ENCODE results near the gene HMGXB4.

DNA sequence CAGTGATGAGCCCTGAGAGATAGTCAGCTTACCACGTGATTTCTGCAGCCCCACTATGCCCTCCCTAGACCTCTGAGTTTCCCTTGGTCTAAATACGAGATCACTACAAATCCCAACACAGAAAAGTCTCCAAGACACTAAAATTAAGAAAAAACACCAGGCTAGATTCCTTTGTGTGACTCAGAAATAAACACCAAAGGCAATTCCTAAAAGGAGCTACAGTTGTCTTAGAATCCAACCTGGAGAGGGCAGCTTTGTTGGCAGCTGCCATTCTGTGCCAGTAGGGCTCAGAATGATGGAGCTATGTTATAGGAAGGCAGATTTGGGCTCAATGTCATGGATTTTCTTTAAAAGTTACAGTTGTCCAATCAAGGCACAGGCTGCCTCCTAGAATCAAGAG, 37.1 kb upstream of the HMGXB4 start:
- TF ChIP-seq, protein P1, sequence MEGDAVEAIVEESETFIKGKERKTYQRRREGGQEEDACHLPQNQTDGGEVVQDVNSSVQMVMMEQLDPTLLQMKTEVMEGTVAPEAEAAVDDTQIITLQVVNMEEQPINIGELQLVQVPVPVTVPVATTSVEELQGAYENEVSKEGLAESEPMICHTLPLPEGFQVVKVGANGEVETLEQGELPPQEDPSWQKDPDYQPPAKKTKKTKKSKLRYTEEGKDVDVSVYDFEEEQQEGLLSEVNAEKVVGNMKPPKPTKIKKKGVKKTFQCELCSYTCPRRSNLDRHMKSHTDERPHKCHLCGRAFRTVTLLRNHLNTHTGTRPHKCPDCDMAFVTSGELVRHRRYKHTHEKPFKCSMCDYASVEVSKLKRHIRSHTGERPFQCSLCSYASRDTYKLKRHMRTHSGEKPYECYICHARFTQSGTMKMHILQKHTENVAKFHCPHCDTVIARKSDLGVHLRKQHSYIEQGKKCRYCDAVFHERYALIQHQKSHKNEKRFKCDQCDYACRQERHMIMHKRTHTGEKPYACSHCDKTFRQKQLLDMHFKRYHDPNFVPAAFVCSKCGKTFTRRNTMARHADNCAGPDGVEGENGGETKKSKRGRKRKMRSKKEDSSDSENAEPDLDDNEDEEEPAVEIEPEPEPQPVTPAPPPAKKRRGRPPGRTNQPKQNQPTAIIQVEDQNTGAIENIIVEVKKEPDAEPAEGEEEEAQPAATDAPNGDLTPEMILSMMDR (IDR thresholded peaks at IDR 0.05; ENCODE audit: insufficient read depth, low read depth, low read length) = no peak
- no peak for TF ChIP-seq EZH2 (IDR thresholded peaks at IDR 0.05; ENCODE audit: insufficient read depth, low read length)
